Measurements from ENCODE around the gene REEP1.

The REEP1 gene, protein sequence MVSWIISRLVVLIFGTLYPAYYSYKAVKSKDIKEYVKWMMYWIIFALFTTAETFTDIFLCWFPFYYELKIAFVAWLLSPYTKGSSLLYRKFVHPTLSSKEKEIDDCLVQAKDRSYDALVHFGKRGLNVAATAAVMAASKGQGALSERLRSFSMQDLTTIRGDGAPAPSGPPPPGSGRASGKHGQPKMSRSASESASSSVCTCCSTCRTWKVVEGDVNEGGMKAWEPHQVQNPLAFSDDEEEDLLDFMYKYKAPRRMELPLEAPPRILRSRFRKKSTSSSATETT

DNA sequence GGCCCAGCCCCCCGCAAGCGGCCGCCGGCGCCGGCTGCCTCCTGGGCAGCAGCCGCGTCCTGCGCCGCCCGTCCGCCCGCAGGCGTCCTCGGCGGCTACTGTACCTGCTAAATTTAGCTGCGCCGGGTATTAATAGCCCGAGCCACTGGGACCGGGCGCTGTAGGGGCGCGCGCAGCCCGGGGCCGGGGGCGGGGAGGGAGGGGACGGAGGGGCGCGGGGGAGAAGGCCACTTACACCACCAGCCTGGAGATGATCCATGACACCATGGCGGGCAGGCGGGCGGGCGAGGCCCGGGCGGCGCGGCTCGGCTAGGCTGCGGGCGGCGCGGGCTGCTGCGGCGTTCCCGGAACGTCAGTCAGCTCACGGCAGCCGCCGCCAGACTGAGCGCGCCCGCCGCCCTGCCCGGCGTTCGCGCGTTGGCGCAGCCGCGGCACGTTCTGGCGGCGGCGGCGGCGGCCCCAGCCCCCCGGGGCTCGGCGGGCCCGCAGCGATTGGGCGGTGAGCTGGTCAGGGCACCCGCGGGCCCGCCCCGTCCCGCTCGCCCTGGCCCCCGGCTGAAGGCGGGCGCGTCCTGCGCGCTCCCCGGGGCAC is at the start of gene REEP1:
TSS of gene REEP1 (minus strand) at position 383 of the 592 bp plus-strand sequence. CDS start at position 267, 116 bp downstream.
- DNase-seq (ENCODE audit: low read depth), result no peak

DNA sequence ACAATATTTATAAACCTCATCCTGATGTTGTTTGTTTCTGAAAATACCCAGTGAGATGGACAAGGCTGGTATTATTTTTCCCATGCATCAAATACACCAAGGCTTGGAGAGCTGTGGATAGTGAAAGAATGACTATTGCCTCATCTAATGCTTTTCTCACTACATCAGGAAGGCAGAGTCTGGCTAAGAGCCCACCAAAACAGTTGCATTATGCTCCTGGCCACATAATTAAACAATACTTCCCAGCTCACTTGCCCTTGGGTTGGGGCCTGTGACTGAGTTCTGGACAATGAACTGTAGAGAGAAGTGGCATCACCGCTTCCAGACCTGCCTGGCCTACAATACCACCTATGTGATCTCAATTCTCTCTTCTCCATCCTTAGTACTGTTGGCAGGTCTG is 46.4 kb upstream of the REEP1 start:
- no peak for DNase-seq (ENCODE audit: low read depth)

DNA sequence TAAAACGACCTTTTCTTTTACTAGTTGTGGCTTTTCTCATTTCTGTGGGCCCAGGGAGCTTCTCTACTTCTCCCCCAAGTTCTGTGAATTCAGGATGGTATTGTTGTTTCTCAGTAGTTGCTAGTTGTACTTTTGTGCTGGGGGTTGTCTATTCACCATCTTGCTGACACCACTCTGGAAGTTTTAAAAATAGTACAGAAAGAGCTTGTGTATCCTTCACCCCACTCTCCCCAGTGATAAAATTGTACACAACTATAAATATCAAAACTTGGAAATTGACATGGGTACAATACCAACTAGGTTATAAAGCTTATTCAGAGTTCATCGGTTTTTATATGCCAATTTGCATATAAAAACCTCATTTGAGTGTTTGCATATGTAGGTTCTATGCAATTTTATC is 45.3 kb upstream of the REEP1 start:
- DNase-seq (ENCODE audit: low read depth), result no peak

DNA sequence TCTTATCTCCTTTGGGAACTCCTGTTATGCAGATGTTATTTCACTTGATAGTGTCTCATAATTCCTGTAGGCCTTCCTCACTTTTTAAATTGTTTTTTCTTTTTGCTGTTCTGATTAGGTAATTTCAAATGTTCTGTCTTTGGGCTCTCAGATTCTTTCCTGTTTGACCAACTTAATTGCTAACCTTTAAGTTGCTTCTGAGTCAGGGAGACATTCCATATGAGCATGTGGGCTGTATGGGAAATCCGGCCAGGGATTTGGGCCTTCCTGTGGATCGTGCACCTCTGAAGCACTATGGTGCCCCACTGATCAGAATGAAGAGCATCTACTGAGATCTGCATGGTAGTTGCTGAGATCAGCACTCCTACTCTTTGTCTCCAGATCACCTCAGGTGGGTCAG is 44.7 kb upstream of the REEP1 start:
- no peak for DNase-seq (ENCODE audit: low read depth)

DNA sequence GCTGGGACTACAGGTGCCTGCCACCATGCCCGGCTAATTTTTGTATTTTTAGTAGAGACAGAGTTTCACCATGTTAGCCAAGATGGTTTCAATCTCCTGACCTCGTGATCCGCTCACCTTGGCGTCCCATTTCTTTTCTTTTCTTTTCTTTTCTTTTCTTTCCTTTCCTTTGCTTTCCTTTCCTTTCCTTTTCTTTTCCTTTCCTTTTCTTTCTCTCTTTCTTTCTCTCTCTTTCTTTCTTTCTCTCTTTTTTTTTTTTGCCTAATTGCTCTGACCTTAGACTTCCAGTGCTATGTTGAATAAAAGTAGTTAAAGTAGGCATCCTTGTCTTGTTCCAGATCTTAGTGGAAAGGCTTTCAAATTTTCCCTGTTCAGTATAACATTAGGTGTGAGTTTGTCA is 41.0 kb upstream of the REEP1 start:
- DNase-seq (ENCODE audit: low read depth), result no peak

DNA sequence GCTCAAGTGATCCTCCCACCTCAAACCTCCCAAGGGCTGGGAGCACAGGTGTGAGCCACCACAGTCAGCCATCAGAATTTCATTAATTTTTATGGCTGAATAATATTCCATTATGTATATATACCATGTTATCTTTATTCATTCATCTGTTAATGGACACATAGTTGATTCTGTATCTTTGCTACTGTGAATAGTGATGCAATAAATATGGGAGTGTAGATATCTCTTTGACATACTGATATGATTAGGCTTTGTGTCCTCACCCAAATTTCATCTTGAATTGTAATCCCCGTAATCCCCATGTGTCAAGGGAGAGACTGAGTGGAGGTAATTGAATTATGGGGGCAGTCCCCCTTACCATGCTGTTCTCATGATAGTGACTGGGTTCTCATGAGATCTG is 38.2 kb upstream of the REEP1 start:
- no peak for DNase-seq (ENCODE audit: low read depth)

DNA sequence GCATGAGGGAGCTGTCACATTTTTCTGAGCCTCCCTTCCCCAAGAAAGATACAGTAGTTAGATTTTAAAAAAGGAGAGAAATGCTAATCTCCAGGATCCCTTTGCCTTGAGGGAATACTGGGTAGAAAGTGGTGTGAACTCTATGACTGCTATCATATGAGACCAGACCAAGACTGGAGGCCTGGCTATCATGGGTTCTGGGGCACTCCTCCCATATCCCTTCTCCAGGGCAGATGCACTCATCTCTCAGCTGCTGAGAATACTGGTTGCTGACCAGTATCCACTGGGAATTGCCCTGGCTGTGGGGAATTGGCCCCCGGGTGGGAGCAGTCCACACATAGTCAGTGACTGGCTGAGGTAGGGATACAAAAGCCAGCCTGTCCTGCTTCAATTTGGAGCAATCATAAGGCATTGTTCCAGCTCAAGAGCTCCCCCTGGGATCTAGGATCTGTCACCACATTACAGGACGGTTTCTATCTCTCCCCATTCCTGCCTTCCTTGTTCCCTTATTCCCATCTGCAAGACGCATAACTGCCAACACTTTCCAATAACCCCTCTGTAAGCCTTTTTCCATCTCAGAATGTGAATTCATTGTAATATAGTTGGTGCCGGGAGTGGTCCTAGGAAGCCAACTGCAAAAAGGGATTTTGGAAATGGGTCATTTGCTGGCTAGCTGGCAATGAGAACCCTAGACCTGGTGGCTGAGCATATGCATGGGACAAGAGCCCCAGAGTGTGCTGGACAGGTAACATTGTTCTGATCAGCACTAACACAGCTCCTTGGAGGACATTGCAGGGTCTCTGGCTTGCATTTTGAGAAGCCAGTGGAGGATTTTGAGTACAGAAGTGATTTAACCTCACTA is 35.4 kb upstream of the REEP1 start:
- peak; percentile 8 for DNase-seq (ENCODE audit: low read depth)

DNA sequence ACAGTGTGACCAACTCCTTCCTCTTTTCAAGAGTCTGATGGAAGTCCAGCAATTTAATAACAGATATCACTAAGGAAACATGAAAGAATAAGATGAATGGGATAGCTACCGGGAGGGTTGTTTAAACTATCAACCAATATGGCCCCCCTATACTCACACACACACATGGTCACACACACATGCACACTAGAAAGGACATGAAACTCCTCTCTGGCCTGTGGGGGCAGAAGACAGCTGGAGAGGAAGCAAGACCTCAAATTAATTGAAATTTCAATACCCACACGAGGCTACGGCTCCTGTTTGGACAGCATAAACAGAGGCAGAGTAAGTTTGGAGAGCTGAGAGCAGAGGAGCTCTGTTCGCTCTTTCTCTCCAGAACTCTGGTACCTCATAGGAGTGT is 34.7 kb upstream of the REEP1 start:
- DNase-seq (ENCODE audit: low read depth), result no peak

DNA sequence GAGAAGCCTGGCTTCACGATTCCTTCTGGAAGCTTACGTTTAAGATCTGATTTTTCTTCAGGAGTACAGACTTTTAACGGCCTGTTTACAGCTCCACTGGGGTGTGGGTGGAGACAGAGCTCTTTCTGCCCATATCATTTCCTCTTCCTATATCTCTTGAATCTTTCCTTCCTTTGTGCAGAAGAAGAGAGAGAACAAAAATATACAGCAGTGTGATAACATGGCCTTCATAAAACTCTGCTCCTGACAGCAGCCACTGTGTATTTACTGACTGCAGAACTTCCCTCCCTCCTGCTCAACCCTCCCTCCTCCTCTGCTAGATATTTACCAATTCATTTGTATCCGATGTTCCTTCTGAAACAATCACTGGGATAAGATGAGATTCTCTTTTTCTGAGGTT is 34.1 kb upstream of the REEP1 start:
- no peak for DNase-seq (ENCODE audit: low read depth)

DNA sequence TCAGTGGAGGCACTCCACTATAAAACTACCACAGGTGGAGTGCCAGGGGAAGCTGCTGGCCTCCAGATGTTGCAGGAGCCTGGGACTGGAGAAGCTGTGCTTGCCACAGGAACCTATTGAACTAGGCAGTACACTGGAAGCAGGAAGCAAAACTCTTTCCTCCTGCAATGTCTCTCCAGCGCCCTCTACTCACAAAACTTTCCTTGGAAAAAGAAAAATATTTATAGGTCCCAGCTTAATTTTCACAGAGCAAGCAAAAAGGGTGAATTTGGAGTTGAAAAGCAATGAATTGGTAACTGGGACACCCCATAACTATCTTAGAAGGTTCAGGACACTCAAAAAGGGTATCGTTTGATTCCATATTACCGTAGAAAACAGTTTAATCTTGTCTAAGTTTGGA is 33.2 kb upstream of the REEP1 start:
- no peak for DNase-seq (ENCODE audit: low read depth)

DNA sequence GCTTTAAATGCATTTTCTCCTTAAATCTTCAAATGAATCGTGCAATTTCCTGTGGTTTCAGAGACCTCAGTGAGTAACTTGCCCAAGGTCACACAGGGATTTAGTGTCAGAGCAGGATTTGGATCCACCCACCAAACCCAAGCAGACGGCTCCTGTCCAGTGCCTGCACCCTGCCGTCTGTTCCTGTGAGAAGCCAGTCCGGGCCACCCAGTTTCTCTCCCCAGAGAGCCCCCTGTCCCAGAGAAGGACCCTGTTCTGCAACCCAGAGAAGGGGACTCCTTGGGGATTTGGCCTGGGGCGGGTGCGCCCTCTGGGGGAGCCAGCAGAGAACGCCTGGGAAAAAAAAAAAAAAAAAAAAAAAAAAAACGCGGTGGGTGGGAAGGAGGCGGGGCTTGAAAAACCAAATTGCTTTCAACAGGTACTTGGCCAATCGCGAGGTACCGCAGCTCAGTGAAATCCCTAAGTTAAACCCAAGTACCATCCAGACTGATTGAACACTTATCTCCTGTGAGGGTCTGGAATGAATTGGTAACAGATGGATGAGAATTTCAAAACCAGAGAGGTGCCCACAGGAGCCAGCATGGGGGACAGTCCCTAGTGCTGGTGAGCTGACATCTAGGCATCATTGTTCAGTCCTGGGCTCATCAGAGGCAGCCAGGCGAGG is 30.9 kb upstream of the REEP1 start:
- peak; percentile 2 for DNase-seq (ENCODE audit: low read depth)

DNA sequence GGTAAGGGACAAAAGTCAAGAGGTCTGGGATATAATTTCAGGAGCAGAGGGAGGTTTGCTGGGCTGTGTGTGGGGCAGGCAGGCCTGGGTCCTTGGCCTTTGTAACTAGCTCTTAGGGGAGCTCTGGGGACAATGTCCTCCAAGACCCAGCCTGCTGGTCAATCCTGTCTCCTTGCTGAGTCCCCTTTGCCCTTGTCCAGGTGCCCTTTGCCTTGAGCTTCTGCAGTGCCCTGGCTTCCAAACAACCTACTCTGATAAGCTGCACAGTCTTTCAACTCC is 30.0 kb upstream of the REEP1 start:
- DNase-seq (ENCODE audit: low read depth), result no peak

DNA sequence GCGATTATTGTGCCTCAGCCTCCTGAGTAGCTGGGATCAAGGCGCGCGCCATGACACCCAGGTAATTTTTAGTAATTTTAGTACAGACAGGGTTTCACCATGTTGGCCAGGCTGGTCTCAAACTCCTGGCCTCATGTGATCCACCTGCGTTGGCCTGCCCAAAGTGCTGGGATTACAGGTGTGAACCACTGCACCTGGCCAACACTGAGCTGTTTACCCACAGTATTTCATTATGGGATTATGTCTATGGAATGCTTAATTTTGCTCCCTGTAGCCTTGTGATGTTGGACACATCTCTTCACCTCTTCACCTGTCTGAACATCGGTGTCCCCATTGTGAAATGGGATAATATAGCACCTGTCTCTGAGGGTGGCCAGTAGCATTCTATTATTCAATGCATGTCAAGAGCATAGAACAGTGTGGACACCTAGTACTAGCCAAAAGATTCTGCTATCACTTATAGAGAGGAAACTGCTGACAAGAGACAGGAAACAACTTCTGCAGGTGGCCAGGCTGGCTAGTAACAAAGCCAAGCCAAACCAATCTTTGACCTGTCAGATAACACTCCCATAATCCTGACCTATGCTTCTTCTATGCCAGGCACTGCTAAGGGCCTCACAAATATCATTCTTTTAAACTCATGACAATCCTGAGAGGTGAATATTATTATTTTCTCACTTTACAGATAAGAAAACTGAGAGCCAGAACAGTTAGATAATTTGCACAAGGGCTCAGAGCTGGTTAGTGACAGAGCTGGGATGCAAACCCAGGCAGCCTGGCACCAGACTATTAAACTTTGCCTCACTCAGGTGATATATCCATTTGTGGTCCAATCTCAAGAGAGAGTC is 29.4 kb upstream of the REEP1 start:
- no peak for DNase-seq (ENCODE audit: low read depth)

DNA sequence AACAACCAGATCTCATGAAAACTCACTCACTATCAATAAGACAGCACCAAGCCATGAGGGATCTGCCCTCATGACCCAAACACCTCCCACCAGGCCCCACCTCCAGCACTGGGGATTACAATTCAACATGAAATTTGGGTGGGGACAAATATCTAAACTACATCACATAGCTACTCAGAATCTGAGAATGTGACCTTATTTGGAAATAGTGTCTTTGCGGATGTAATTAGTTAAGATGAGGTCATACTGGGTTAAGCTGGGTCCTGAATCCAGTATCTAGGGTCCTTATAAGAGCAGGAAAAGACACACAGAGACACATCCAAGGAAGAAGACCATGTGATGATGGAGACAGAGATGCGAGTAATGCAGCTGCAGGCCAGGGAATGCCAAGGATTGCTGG is 27.5 kb upstream of the REEP1 start:
- DNase-seq (ENCODE audit: low read depth), result no peak

DNA sequence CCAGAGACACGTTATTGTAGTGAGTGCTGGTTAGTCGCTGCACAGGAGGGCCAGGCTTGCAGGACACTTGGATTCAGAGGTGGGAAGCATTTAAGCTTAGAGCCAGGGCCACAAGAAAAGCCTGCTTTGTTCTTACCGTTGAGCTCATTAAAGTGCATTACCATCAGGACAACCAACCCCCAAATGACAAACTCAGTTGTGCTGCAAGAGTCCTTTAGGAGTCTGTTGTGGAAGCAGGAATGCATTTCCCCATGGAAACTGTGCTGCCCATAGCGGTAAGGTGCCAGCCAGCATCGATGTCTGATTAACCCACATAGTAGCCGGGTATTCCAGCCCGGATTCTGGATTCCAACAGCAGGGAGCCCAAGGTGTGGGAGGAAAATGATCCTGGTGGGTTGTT is 23.4 kb upstream of the REEP1 start:
- DNase-seq (ENCODE audit: low read depth), result no peak

DNA sequence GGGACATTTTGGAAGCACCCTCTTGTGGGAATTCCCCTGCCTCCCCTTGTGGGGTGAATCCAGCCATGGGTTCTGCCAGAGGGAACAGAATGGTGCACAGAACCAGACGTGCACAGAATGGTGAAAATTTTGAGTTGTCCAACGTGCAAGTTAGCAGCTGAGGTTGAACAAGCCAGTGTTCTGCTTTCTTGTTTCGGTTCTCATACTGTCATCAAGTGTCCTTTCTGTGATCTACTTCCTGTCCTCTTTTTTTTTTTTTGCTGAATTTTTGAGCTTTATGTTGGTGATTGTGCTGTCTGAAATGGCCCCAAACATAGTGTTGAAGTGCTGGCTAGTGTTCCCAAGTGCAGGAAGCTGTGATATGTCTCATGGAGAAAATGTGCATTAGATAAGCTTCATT is 21.5 kb upstream of the REEP1 start:
- DNase-seq (ENCODE audit: low read depth), result no peak

DNA sequence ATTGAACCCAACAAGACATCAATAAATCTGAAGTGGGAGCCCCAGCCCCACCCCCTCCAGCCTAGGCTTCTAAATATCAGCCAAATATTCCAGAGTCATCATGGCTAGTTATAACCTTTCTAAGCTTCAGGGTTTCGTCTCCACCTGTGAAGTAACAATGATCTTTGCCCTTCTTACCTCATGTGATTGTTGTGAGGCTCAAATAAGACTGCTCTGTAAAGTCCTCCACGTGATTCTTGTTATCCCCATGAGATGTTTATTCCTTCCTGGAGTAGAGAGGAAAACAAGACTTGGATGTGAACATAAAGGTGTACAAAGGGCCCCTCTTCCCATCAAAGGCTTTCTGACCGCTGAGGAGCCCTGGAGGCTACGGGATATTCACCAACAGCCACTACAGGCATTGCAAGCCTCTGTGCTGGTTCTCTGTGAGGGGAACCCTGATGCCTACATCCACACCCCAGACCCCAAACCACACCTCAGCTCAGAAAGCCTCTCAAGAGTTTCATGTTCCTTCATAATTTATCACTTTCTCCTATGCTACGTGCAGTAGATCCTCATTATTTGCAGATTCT is 20.1 kb upstream of the REEP1 start:
- DNase-seq (ENCODE audit: low read depth), result no peak

DNA sequence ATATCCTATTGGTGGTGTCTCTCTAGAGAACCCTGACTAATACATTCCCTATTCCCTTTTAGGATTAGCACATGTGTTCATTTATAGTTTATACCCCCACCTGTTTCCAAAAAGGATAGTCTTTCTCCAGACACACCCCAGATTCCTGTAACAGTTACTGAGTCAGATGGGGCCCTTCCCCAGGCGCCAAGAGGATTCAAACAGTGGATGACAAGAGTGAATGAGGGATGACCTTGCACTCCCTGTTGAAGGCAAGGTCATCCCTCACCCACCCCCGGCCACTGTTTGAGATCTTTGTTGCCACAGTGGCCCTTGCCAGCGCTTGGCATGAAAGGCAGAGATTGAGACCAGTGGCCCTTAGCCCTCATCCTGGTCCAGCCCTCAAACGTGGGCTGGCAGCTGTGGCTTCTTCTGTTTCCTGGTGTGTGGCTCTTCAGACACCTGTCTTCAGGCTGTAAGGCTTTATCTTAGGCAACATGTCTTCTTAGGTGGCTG is 15.3 kb upstream of the REEP1 start:
- no peak for DNase-seq (ENCODE audit: low read depth)

DNA sequence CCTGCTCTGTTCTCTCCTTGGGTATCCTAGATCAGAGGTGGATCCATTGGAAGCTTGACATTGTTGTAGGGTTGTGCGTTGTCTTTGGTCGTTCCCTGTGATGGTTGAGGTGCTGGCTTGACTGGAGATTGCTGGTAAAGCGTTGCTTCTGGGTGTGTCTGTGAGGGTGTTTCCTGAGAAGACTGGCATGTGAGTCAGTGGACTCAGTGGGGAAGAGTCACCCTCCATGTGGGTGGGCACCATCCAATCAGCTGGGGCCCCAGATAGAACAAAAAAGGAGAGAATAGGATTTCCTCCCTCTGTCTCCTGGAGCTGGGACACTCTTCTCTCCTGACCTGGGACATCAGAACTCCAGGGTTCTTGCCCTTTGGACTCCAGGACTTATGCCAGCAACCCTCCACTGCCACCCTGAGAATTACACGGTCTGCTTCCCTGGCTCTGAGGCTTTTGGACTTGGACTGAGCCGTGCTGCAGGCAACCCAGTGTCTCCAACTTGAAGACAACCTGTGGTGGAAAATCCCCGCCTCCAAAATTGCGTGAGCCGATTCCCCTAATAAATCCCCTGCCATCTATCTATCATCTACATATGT is 14.8 kb upstream of the REEP1 start:
- no peak for DNase-seq (ENCODE audit: low read depth)

DNA sequence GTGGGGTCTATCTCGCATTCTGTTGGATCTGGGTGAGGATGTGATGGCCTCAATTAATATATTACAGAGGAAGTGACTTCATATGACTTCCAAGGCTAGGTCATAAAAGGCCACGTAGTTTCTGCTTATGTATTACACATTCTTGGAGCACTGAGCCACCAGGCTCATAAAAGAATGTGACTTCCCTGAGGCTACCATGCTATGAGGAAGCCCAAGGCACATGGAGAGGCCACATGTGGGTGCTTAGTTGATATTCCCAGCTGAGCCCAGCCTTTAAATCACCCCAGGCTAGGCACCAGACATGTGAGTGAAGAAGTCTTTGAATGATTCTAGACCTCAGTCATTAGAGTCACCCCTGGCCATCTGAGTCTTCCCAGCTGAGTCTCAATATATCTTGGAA is 13.3 kb upstream of the REEP1 start:
- no peak for DNase-seq (ENCODE audit: low read depth)

DNA sequence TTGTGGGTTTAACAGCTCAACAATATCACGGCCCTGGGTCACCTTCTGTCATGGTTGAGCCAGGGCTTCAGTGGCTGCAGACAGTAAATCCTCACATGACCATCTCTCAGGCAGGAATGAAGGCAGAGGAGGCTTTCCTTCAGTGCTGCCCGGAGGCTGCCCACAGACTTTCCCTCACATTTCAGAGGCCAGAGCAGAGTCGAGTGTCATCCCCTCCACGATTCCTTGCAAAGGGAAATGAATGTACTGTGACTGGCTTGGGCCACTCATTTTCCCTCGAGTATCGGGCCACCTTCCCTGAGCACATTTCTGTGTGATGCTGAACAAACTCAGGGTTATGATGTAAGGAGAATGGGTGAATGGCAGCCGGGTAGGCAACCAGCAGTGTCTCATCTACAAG is 10.0 kb upstream of the REEP1 start:
- no peak for DNase-seq (ENCODE audit: low read depth)
